Activated T-helper 1 cell treated with anti-CD3 and anti-CD28 coated beads, Interleukin-12 subunit alpha, Interleukin-12 subunit beta, Interleukin-2, Interleukin-4 antibody, amounts not matched to agents 30 ng/mL and 10 ng/mL and 1 ng/mL, durations not matched to agents 14 hours and 24 hours and 36 hours (primary cell): ENCODE data around the gene IQSEC1. TPM values are rescaled to one million over a fixed set of nuclear protein-coding genes. Genes with fewer than 3 reads are reported as not detected.

ENCODE experiments used
- DNase-seq: peaks from one replicate; pipeline ENCODE4 v3.0.0; 2021; ENCODE audit warnings: low spot score
- H3K27ac Mint-ChIP-seq: one replicate; pipeline ENCODE4 v1.8.0; 2021; ENCODE audit warnings: mild to moderate bottlenecking, mixed read lengths
- H3K27me3 Mint-ChIP-seq: one replicate; pipeline ENCODE4 v1.8.0; 2022; ENCODE audit warnings: mild to moderate bottlenecking, moderate library complexity, mixed read lengths; ENCODE audit not compliant: insufficient read depth
- H3K36me3 Mint-ChIP-seq: one replicate; pipeline ENCODE4 v1.8.0; 2021; ENCODE audit warnings: low read depth, mixed read lengths
- H3K4me1 Mint-ChIP-seq: one replicate; pipeline ENCODE4 v1.8.0; 2021; ENCODE audit warnings: low read depth, mixed read lengths
- H3K4me3 Mint-ChIP-seq: one replicate; pipeline ENCODE4 v1.8.0; 2021; ENCODE audit warnings: mild to moderate bottlenecking, moderate library complexity, mixed read lengths
- H3K9me3 Mint-ChIP-seq: one replicate; pipeline ENCODE4 v1.8.0; 2021; ENCODE audit warnings: mixed read lengths
- intact Hi-C: fragments of 100-400 bp; cut with micrococcal nuclease; formaldehyde crosslinking; loops from one replicate; pipeline ENCODE4 v1.15.1; 2024
- total RNA-seq: library from RNA; stranded (reverse); gene quantifications from 2 replicates; pipeline ENCODE4 v1.2.3, GENCODE V29; 2022

IQSEC1 gene
- total RNA-seq, 1 donor from 2014 or later: 31.4 TPM

DNA sequence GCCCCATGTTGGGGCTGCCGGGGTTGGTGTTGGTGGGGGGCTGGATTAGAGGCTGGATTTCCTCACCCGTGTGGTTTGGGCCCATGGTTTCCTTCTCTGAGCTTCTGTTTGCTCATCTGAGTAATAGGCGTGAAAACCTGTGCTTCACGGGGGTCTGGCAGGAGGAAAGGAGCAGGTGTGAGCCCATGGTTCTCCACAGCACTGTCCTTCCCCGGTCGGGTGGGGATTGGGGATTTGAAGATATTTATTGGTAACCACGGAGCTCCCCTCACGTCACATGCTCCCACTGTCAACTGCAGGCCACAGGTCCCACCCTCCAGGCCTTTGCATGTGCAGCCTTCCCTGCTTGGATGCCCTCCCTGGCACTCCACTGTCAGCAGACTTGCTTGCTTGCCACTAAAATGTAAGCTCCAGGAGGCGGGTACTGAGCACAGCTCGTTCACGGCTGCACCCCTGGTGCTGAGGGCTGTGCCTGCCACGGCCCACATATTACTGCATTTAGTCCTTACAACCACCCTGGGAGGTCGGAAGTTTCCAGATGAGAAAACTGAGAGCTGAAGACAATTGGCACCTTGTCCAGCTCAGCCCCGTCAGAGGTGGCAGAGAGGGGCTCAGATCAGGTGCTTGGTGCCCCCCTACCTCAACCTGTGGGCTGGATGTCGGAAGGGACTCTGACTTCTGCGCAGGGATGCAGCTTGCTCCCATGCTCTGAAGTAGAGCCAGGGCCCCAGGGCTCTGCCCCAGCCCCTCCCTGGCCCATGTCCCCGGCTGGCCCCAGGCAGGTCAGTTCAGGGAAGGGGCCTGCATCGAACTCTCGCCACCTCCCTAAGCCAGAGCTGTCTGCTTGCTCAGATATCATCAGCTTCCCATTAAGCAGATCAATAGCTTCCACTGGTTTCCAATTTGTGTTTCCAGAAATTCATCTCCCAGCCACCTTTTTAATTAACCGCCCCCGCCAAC lies 29.4 kb upstream of the IQSEC1 start:
- H3K9me3 Mint-ChIP-seq: no peaks in the 10 kb centered on the region
- peaks cover 4% of the 10 kb centered on the region for H3K4me1 Mint-ChIP-seq
- DNase-seq: no peak
- intact Hi-C loops: no loop called here
- no peak overlapping the region for H3K27ac Mint-ChIP-seq
- H3K4me3 Mint-ChIP-seq: no peak overlapping the region
- peaks cover 7% of the 10 kb centered on the region for H3K27me3 Mint-ChIP-seq
- no peaks in the 10 kb centered on the region for H3K36me3 Mint-ChIP-seq

DNA sequence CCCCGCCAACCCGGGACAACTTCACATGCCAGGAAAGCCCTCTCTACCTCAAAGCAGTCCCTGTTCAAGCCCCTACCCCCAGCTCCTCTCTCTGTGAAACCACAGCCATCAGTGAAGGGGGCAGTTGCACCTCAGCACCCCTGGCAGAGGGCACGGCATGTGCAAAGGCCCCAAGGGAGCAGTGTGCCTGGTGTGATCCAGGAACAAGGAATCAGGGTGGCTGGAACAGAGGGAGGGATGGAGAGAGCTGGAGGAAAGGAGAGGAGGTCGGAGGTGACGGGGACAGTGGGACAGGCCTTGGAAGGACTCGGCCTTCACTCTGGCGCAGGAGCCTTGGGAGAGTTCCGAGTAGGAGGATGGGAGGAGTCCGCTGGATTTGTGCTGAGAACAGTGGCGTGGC lies 26.5 kb upstream of the IQSEC1 start:
- Mint-ChIP-seq H3K4me3 (no peak overlapping the region), H3K36me3 (no peaks in the 10 kb centered on the region), H3K27ac (no peak overlapping the region), H3K4me1 (peaks cover 4% of the 10 kb centered on the region), H3K27me3 (peaks cover 7% of the 10 kb centered on the region), H3K9me3 (no peaks in the 10 kb centered on the region)
- DNase-seq: no peak
- intact Hi-C loops: loop anchor here (10.0 kb wide), 1 partner anchor 205 kb away; no protein-coding TSS in a partner anchor

DNA sequence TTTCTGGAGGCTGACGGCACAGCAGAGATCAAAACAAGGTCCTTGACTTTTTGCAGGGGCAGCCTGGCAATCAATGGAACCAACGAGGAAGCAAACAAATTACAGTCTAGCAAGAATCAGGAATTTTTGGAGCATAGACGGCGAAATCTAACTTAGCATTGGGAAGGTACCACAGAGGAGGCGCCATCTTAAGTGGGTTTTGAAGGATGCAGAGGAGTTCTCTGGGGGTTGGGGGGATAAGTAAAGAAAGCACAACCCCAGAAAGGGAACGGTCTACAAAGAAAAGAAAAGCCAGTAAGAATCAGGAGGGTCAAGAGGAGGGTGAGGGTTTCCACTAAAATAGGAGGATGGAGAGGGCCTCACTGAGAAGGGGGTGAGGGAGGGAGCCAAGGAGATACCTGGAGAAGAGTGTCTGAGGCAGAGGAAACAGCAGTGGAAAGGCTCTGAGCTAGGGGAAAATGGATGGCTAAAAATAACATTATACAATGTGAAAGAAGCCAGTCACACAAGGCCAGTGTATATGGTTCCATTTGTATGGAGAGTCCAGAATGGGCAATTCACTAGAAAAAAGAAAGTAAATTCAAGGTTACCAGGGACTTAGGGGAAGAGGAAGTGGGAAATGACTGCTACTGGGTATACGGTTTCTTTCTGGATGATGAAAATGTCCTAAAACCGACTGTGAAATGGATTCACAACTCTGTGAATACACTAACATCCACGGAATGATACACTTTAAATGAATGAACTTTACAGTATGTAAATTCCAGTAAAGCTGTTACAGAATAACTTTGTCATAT lies 25.2 kb upstream of the IQSEC1 start:
- no peak for DNase-seq
- H3K9me3 Mint-ChIP-seq: no peaks in the 10 kb centered on the region
- peaks cover 4% of the 10 kb centered on the region for H3K4me1 Mint-ChIP-seq
- H3K36me3 Mint-ChIP-seq: no peaks in the 10 kb centered on the region
- H3K27ac Mint-ChIP-seq: no peak overlapping the region
- H3K27me3 Mint-ChIP-seq: peaks cover 10% of the 10 kb centered on the region
- H3K4me3 Mint-ChIP-seq: no peak overlapping the region
- intact Hi-C loops: loop anchor here (10.0 kb wide), 1 partner anchor 206 kb away; no protein-coding TSS in a partner anchor

DNA sequence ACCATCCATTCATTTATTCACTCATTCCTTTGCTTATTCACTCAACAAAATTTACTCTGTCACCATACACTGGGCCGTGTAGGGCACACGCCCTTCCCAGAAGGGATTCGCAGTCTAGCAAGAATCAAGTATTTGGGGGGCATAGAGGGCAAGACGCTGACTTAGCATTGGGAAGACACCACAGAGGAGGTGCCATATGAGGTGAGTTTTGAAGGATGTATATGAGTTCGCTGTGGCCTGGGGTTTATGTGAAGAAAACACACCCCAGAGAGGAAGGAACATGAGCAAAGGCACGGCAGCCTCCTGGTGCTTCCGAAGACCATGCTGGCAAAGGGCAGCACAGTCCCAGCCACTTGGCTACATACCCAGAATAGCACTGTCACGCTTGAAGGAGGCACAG lies 23.1 kb upstream of the IQSEC1 start:
- H3K9me3 Mint-ChIP-seq: no peaks in the 10 kb centered on the region

DNA sequence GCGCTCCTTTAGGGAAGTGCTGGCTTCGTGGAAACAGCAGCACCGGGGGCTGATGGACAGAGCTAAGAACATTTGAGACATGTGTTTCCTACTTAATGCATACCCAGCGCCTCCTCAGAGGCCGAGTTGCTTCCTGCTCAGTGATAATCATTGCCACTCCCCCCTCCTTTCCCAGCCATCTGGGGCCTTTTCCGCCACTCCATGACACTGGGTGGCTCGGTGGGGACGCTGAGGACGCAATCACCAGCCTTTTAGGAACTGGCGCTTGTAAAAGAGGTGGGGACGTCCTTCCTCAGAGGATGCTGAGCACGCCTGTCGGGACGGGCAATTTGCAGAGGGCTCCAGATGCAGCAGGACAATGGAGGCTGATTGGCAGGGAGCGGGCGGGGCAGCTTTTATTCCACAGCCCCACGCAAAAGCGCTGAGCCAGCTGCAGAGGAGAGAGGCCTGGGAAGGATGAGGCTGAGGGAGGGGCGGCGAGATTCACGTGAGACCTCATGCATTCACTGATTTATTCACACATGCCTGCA lies 22.2 kb upstream of the IQSEC1 start:
- intact Hi-C loops: loop anchor here (10.0 kb wide), 1 partner anchor 209 kb away; no protein-coding TSS in a partner anchor
- H3K4me1 Mint-ChIP-seq: peaks cover 4% of the 10 kb centered on the region
- no peaks in the 10 kb centered on the region for H3K9me3 Mint-ChIP-seq
- DNase-seq: no peak
- no peak overlapping the region for H3K4me3 Mint-ChIP-seq
- no peaks in the 10 kb centered on the region for H3K36me3 Mint-ChIP-seq
- H3K27ac Mint-ChIP-seq: no peak overlapping the region
- H3K27me3 Mint-ChIP-seq: peaks cover 12% of the 10 kb centered on the region

More for the DNA sequence above, 23.1 kb upstream of the IQSEC1 start:
- Mint-ChIP-seq H3K36me3 (no peaks in the 10 kb centered on the region), H3K27ac (no peak overlapping the region), H3K4me1 (peaks cover 4% of the 10 kb centered on the region), H3K27me3 (peaks cover 10% of the 10 kb centered on the region), H3K4me3 (no peak overlapping the region)
- no peak for DNase-seq
- intact Hi-C loops: loop anchor here (10.0 kb wide), 1 partner anchor 208 kb away; no protein-coding TSS in a partner anchor

DNA sequence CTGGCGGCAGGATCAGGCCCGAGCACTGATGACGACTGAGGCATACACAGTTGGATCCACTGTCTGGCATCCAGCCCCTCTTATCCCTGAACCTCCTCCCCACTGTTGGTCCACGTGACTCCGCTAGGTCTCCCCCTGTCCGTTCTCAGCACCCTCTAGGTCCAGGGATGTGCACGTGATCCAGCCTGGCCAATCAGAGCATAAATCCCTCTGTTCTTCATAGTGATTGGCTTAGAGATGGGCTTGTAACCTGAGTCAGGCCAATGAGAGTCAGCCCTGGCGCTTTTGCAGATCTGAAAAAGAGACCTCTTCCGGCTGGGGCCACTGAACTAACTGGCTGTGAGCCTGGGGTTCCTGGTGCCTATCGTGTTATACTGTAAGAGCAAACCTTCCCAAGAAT lies 20.5 kb upstream of the IQSEC1 start:
- Mint-ChIP-seq H3K4me1 (peaks cover 4% of the 10 kb centered on the region), H3K36me3 (no peaks in the 10 kb centered on the region), H3K4me3 (no peak overlapping the region), H3K27me3 (peaks cover 9% of the 10 kb centered on the region), H3K27ac (no peak overlapping the region), H3K9me3 (no peaks in the 10 kb centered on the region)
- intact Hi-C loops: loop anchor here (10.0 kb wide), 1 partner anchor 211 kb away; no protein-coding TSS in a partner anchor
- no peak for DNase-seq

DNA sequence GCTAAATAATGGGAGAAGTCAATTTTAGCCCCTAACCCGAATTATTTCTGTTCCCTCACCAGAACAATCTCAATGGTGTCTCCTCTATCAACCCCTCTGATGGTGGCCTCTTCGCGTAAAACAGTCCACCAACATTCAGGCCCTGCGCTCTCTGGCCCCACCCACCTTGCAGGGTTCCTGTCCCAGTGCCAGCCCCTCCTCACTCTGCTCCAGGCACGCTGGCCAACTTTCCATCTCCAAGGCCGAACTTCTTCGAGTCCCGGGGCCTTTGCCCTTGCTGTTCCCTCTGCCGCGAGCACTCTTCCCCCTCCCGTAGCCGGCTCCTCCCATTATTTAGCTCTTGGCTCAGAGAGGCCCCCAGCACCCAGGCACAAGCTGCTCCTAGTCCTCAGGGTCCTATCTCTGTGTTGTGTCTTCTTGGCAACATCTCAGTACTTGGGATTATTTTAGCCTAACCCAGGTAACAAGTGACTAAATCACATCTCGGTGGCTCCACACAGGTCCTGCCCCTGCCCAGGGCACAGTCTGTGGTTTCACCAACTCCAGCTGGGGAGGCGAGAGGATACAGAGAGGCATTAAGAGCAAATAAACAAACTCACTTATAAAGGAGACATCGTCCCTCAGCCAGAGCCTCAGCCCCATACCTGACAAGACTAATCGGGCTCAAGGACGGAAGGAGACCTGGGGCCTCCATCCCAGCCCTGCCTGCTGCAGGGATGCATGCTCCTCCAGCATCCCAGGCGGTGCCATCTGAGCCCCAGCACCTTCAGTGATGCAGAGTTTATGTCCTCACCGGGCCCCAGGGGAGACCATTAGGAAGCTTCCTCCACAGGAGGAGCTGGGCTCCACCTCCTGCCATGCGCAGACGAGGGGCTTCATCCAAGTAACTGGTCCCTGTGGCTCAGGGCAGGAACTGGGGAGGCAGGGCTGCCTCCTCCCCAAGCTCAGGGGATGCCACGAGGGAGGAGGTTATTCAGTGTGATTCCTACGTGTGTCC lies 19.7 kb upstream of the IQSEC1 start:
- Mint-ChIP-seq H3K36me3 (no peaks in the 10 kb centered on the region), H3K27ac (no peak overlapping the region), H3K4me3 (no peak overlapping the region), H3K9me3 (no peaks in the 10 kb centered on the region), H3K4me1 (peaks cover 1% of the 10 kb centered on the region), H3K27me3 (peaks cover 6% of the 10 kb centered on the region)
- intact Hi-C loops: loop anchor here (1.0 to 10.0 kb wide), 5 partner anchors 212 to 555 kb away; no protein-coding TSS in a partner anchor
- DNase-seq: no peak

DNA sequence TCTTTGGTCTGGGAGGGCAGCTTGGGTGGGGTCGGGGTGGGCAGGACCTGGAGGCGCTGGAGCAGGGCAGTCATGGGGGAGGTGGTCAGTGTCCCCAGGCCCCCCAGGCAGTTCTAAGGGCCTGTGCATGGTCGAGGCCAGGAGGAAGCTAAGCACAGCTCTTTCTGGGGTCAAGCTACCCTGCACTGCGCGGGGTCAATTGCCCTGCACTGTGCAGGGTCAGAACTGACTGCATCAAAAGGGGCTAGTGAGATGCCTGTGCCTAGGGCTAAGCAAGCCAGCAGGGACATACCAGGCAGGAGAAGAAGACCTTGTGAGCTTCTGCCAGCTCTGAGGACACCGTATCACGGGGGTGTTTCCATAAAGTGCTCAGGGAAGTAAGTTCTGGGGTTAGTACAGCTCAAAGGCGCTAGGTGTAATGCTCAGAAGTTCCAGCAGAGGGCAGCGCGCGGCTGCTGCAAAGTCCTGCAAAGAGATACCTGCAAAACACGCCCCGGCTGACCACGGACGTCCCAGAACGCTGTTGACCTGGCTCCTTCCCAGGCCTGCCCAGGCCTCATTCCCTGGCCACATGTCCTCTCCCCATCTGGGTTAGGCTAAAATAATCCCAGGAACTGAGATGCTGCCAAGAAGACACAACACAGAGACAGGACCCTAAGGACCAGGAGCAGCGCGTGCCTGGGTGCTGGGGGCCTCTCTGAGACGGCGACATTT lies 18.8 kb upstream of the IQSEC1 start:
- Mint-ChIP-seq H3K9me3 (no peaks in the 10 kb centered on the region), H3K27ac (no peak overlapping the region), H3K4me3 (no peak overlapping the region), H3K36me3 (no peaks in the 10 kb centered on the region), H3K4me1 (peaks cover 3% of the 10 kb centered on the region), H3K27me3 (peaks cover 5% of the 10 kb centered on the region)
- intact Hi-C loops: loop anchor here (1.0 to 10.0 kb wide), 5 partner anchors 213 to 556 kb away; no protein-coding TSS in a partner anchor
- DNase-seq: peak; percentile 71

DNA sequence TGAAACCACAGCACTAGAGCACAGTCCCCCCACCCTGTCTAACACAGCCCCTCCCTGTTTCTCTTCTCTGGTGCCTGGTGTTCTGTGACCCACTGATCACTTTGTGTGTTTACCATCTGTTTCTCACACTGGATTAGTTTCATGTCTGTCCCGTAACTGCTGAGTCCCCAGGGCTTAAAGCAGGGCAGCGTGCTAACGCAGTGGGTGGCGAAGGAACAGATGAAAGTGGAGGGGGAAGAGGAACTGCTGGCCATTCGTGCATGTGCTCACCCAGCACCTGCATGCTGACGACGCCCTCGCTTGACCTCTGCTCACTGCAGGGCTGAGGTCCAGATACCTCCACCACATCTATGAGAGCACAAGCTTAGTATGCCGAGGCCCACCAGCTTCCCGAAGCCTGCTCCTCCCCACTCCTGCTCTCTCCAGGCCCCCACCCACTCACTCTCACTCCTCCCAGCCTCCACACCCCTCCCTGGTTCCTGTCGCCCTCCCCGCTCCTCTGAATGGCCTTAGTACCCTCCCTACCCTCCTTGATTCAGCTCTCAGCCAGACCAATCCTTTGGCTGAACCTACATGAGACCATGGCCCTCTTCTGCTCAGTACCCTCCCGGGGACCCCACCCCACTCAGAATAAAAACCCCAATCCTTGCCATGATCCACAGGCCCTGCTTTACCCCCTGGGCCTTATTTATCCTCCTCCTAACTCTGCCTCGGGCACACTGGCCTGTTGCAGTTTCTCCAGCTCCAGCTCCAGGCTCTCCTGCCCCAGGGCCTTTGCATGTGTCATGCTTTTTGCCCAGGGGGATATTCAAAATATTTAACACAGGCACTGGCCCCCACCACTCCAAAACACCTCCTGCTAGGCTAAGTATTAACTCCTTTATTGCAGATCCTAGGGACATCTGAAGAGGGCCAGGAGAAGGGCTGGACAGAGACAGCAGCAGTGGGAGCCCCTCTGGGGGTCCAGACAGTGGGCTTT lies 15.1 kb upstream of the IQSEC1 start:
- no peak for DNase-seq
- no peak overlapping the region for H3K4me3 Mint-ChIP-seq
- no peaks in the 10 kb centered on the region for H3K36me3 Mint-ChIP-seq
- no peaks in the 10 kb centered on the region for H3K9me3 Mint-ChIP-seq
- intact Hi-C loops: no loop called here
- H3K4me1 Mint-ChIP-seq: peaks cover 3% of the 10 kb centered on the region
- H3K27me3 Mint-ChIP-seq: peaks cover 4% of the 10 kb centered on the region
- H3K27ac Mint-ChIP-seq: no peak overlapping the region

DNA sequence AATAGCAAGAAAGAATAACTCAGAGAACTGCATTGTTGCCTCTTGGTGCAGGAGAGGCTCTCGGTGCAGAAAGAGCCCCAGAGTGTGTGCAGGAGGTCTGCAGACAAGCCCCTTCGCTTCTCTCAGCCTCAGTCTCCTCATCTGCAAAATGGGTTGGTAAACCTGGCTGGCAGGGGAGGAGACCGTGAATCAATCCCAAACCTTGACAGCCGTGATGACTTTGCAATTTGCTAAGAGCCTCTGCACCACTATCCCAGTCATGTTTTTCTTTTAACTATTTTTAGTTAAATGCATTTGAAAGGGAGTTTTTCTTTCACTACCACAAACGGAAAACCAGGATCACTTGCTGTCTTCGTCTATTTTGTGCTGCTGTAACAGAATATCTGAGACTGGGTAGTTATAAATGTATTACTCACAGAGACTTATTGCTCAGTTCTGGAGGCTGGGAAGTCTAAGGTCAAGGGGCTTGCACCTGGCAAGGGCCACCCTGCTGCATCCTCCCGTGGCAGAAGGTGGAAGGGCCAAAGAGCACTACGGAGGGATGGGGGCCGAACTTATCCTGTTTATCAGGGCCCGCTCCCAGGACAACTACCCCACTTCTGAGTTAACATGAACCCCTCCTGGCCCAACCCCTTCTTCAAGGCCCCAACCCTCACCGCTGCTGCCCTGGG lies 14.2 kb upstream of the IQSEC1 start:
- intact Hi-C loops: no loop called here
- peaks cover 4% of the 10 kb centered on the region for H3K27me3 Mint-ChIP-seq
- no peak for DNase-seq
- H3K27ac Mint-ChIP-seq: no peak overlapping the region
- H3K4me1 Mint-ChIP-seq: peaks cover 3% of the 10 kb centered on the region
- no peaks in the 10 kb centered on the region for H3K36me3 Mint-ChIP-seq
- H3K4me3 Mint-ChIP-seq: no peak overlapping the region
- H3K9me3 Mint-ChIP-seq: no peaks in the 10 kb centered on the region
